ENCODE data around the gene ZNF124. TPM values are rescaled to one million over a fixed set of nuclear protein-coding genes. Genes with fewer than 3 reads are reported as not detected.
"Not testable (repeated sequence)": the region's sequence is repeated elsewhere in the genome, so short reads cannot be mapped to it uniquely, and the experiment has no call there.

Gene ZNF124
- polyA plus RNA-seq, 3 donors from 2014 or later: 2.3 to 5.7 (median 2.7) TPM

GRCh38 chr1:247193958-247194357, 22.1 kb upstream of the ZNF124 start:
- Mint-ChIP-seq H3K9me3 (peaks cover 25 to 56% (median 47%) of the 10 kb centered on the region in 6 donors), H3K27ac (peak overlapping the region in 1 of 6 donors; percentile 68), H3K36me3 (peaks cover 76 to 92% (median 90%) of the 10 kb centered on the region in 3 donors), H3K27me3 (ENCODE audit: low read depth in 3 of 3) (peaks cover 0 to 2% (median 0%) of the 10 kb centered on the region in 3 donors), H3K4me3 (no peak overlapping the region), H3K4me1 (peaks cover 0 to 13% of the 10 kb centered on the region in 2 donors)
- DNase-seq: no peak

- Mint-ChIP-seq H3K27ac (no peak overlapping the region), H3K36me3 (peaks cover 64 to 80% (median 70%) of the 10 kb centered on the region in 3 donors)
Observed at GRCh38 chr1:247189981-247190798, 18.4 kb upstream of the ZNF124 start.

GRCh38 chr1:247185667-247186066, 13.8 kb upstream of the ZNF124 start:
- Mint-ChIP-seq H3K4me1 (peaks cover 8 to 11% of the 10 kb centered on the region in 2 donors), H3K27ac (no peak overlapping the region), H3K36me3 (peaks cover 25 to 37% (median 28%) of the 10 kb centered on the region in 3 donors), H3K27me3 (ENCODE audit: low read depth in 3 of 3) (no peaks in the 10 kb centered on the region), H3K9me3 (peaks cover 40 to 77% (median 71%) of the 10 kb centered on the region in 6 donors), H3K4me3 (peak overlapping the region in 3 of 5 donors; percentile 21 to 59 (median 40))
- DNase-seq: no peak

More at GRCh38 chr1:247189981-247190798, 18.4 kb upstream of the ZNF124 start:
- Mint-ChIP-seq H3K4me3 (no peak overlapping the region), H3K27me3 (ENCODE audit: low read depth in 3 of 3) (no peaks in the 10 kb centered on the region), H3K4me1 (peaks cover 6 to 8% of the 10 kb centered on the region in 2 donors), H3K9me3 (peaks cover 38 to 84% (median 76%) of the 10 kb centered on the region in 6 donors)
- no peak for DNase-seq

- Mint-ChIP-seq H3K27me3 (ENCODE audit: low read depth in 3 of 3) (peaks cover 0 to 2% (median 0%) of the 10 kb centered on the region in 3 donors), H3K27ac (no peak overlapping the region), H3K4me3 (no peak overlapping the region), H3K4me1 (peaks cover 8 to 11% of the 10 kb centered on the region in 2 donors), H3K36me3 (peaks cover 17 to 24% (median 17%) of the 10 kb centered on the region in 3 donors), H3K9me3 (peaks cover 32 to 74% (median 66%) of the 10 kb centered on the region in 6 donors)
- no peak for DNase-seq
Observed at GRCh38 chr1:247184254-247184653, 12.4 kb upstream of the ZNF124 start.

- peaks cover 28 to 74% (median 64%) of the 10 kb centered on the region in 6 donors for H3K9me3 Mint-ChIP-seq
- no peak for DNase-seq
- no peak overlapping the region for H3K27ac Mint-ChIP-seq
- peaks cover 0 to 2% (median 0%) of the 10 kb centered on the region in 3 donors for H3K27me3 Mint-ChIP-seq (ENCODE audit: low read depth in 3 of 3)
- no peak overlapping the region for H3K4me3 Mint-ChIP-seq
- peaks cover 14 to 18% (median 15%) of the 10 kb centered on the region in 3 donors for H3K36me3 Mint-ChIP-seq
- peaks cover 8 to 11% of the 10 kb centered on the region in 2 donors for H3K4me1 Mint-ChIP-seq
Observed at GRCh38 chr1:247182994-247183393, 11.2 kb upstream of the ZNF124 start.

- Mint-ChIP-seq H3K36me3 (peaks cover 4 to 7% (median 7%) of the 10 kb centered on the region in 3 donors), H3K9me3 (peaks cover 21 to 53% (median 44%) of the 10 kb centered on the region in 6 donors), H3K27me3 (ENCODE audit: low read depth in 3 of 3) (peaks cover 0 to 2% (median 0%) of the 10 kb centered on the region in 3 donors), H3K4me3 (no peak overlapping the region), H3K27ac (no peak overlapping the region), H3K4me1 (peaks cover 4 to 7% of the 10 kb centered on the region in 2 donors)
- DNase-seq: no peak
Observed at GRCh38 chr1:247180581-247180980, 8.8 kb upstream of the ZNF124 start.

GRCh38 chr1:247177755-247178154, 5.9 kb upstream of the ZNF124 start:
- no peak overlapping the region for H3K27ac Mint-ChIP-seq
- H3K36me3 Mint-ChIP-seq: peaks cover 0 to 5% (median 5%) of the 10 kb centered on the region in 3 donors
- H3K4me3 Mint-ChIP-seq: no peak overlapping the region
- DNase-seq: no peak
- H3K27me3 Mint-ChIP-seq (ENCODE audit: low read depth in 3 of 3): peaks cover 0 to 2% (median 0%) of the 10 kb centered on the region in 3 donors
- peaks cover 3 to 8% of the 10 kb centered on the region in 2 donors for H3K4me1 Mint-ChIP-seq
- peaks cover 9 to 27% (median 19%) of the 10 kb centered on the region in 6 donors for H3K9me3 Mint-ChIP-seq

GRCh38 chr1:247175458-247175857, 3.6 kb upstream of the ZNF124 start:
- DNase-seq: no peak
- H3K4me3 Mint-ChIP-seq: no peak overlapping the region
- H3K9me3 Mint-ChIP-seq: peaks cover under 1 to 19% (median 13%) of the 10 kb centered on the region in 6 donors
- no peak overlapping the region for H3K27ac Mint-ChIP-seq
- peaks cover 7 to 17% of the 10 kb centered on the region in 2 donors for H3K4me1 Mint-ChIP-seq
- H3K36me3 Mint-ChIP-seq: peaks cover 0 to 7% (median 5%) of the 10 kb centered on the region in 3 donors
- peaks cover 0 to 2% (median 1%) of the 10 kb centered on the region in 3 donors for H3K27me3 Mint-ChIP-seq (ENCODE audit: low read depth in 3 of 3)

GRCh38 chr1:247173431-247173830, 1.6 kb upstream of the ZNF124 start:
- Mint-ChIP-seq H3K27me3 (ENCODE audit: low read depth in 3 of 3) (peaks cover 0 to 2% (median 0%) of the 10 kb centered on the region in 3 donors), H3K9me3 (peaks cover 0 to 4% (median 0%) of the 10 kb centered on the region in 6 donors), H3K27ac (peak overlapping the region in 1 of 6 donors; percentile 57), H3K36me3 (peaks cover 0 to 4% (median 0%) of the 10 kb centered on the region in 3 donors), H3K4me1 (peaks cover 20 to 31% of the 10 kb centered on the region in 2 donors), H3K4me3 (no peak overlapping the region)
- no peak for DNase-seq

GRCh38 chr1:247172996-247173395, 1.2 kb upstream of the ZNF124 start:
- Mint-ChIP-seq H3K27ac (peak overlapping the region in 2 of 6 donors; percentile 57 to 61), H3K36me3 (peaks cover 0 to 4% (median 0%) of the 10 kb centered on the region in 3 donors), H3K27me3 (ENCODE audit: low read depth in 3 of 3) (peaks cover 0 to 2% (median 0%) of the 10 kb centered on the region in 3 donors), H3K4me1 (peaks cover 21 to 31% of the 10 kb centered on the region in 2 donors), H3K9me3 (peaks cover 0 to 4% (median 0%) of the 10 kb centered on the region in 6 donors), H3K4me3 (peak overlapping the region in 3 of 5 donors; percentile 15 to 57 (median 20))
- DNase-seq: peak in 2 of 3 donors; percentile 17 to 21

- not testable (repeated sequence) for DNase-seq; H3K36me3 Mint-ChIP-seq; H3K27me3 Mint-ChIP-seq (ENCODE audit: low read depth in 3 of 3); H3K9me3 Mint-ChIP-seq; H3K4me3 Mint-ChIP-seq; H3K27ac Mint-ChIP-seq
- H3K4me1 Mint-ChIP-seq: peaks cover 31 to 47% of the 10 kb centered on the region in 2 donors
Observed at GRCh38 chr1:247171443-247171842, 377 bp downstream of the ZNF124 start.

- peaks cover 0 to 4% (median 2%) of the 10 kb centered on the region in 3 donors for H3K27me3 Mint-ChIP-seq (ENCODE audit: low read depth in 3 of 3)
- no peak for DNase-seq
- H3K9me3 Mint-ChIP-seq: peaks cover 21 to 50% (median 47%) of the 10 kb centered on the region in 6 donors
- peaks cover 32 to 61% of the 10 kb centered on the region in 2 donors for H3K4me1 Mint-ChIP-seq
- H3K27ac Mint-ChIP-seq: no peak overlapping the region
- H3K4me3 Mint-ChIP-seq: no peak overlapping the region
- peaks cover 33 to 42% (median 35%) of the 10 kb centered on the region in 3 donors for H3K36me3 Mint-ChIP-seq
Observed at GRCh38 chr1:247165674-247166073, 6.1 kb downstream of the ZNF124 start.

- H3K4me3 Mint-ChIP-seq: no peak overlapping the region
- H3K36me3 Mint-ChIP-seq: peaks cover 38 to 52% (median 42%) of the 10 kb centered on the region in 3 donors
- no peak overlapping the region for H3K27ac Mint-ChIP-seq
- H3K27me3 Mint-ChIP-seq (ENCODE audit: low read depth in 3 of 3): peaks cover 0 to 5% (median 0%) of the 10 kb centered on the region in 3 donors
- no peak for DNase-seq
- H3K4me1 Mint-ChIP-seq: peaks cover 26 to 52% of the 10 kb centered on the region in 2 donors
- H3K9me3 Mint-ChIP-seq: peaks cover 29 to 59% (median 56%) of the 10 kb centered on the region in 6 donors
Observed at GRCh38 chr1:247164694-247165093, 7.1 kb downstream of the ZNF124 start.
